HEK293 (cell line): Measurements from ENCODE around the gene NPY1R.
A peak's percentile ranks its signal among the peaks of the same experiment; 100 is the strongest.

Source experiments
- CTCF ChIA-PET: fragments of 350-600 bp; formaldehyde crosslinking; extraction: SDS; loops from one replicate; lab custom pipeline; 2021; ENCODE audit warnings: antibody characterized with exemption; lab: Yijun Ruan, JAX
- POLR2A ChIA-PET: fragments of 300-600 bp; formaldehyde crosslinking; extraction: SDS; loops from one replicate; lab custom pipeline; 2020; ENCODE audit warnings: antibody characterized with exemption, inconsistent platforms; lab: Yijun Ruan, JAX
- H3K27ac ChIP-seq: fragments of 200-500 bp; sonication (Bioruptor generic); 2 replicates; pipeline ENCODE4 v1.5.1; 2014; ENCODE audit warnings: low read depth, low read length, control low read depth, inconsistent platforms; ENCODE audit errors: extremely low read depth
- H3K36me3 ChIP-seq, 2 experiments: fragments of 200-500 bp in 1 of 2; sonication (Bioruptor generic) in 1 of 2; 1 replicate in 1 of 2; 2 replicates in 1 of 2; pipeline ENCODE4 v1.5.1; 2014 to 2017; ENCODE audit warnings: inconsistent platforms in 2 of 2, low read length in 2 of 2; ENCODE audit not compliant: control insufficient read depth in 2 of 2, insufficient read depth in 1 of 2
- H3K4me1 ChIP-seq: fragments of 200-500 bp; sonication (Bioruptor generic); 2 replicates; pipeline ENCODE4 v1.5.1; 2014; ENCODE audit warnings: mild to moderate bottlenecking, low read length, inconsistent platforms; ENCODE audit not compliant: control insufficient read depth, insufficient read depth
- H3K4me3 ChIP-seq: 2 replicates; pipeline ENCODE4 v1.5.1; 2011; ENCODE audit warnings: low read depth, mild to moderate bottlenecking, control low read depth, low read length, moderate library complexity
- H3K9me3 ChIP-seq: fragments of 200-500 bp; sonication (Bioruptor generic); 2 replicates; pipeline ENCODE4 v1.5.1; 2014; ENCODE audit warnings: low read depth, low read length, inconsistent platforms; ENCODE audit not compliant: control insufficient read depth, insufficient read depth
- GFI1B ChIP-seq: fragments of 450-650 bp; formaldehyde crosslinking; IDR thresholded peaks from 2 replicates; pipeline ENCODE4 v1.5.1; 2016; ENCODE audit warnings: missing biosample characterization, missing genetic modification characterization
- HOXD13 ChIP-seq: sonication (generic); formaldehyde crosslinking; IDR thresholded peaks from 2 replicates; pipeline ENCODE4 v1.8.0; 2022; ENCODE audit warnings: missing genetic modification reagents, borderline replicate concordance
- OSR2 ChIP-seq: fragments of 450-650 bp; formaldehyde crosslinking; IDR thresholded peaks from 2 replicates; pipeline ENCODE4 v1.5.1; 2016; ENCODE audit warnings: missing biosample characterization, missing genetic modification characterization
- RBAK ChIP-seq: fragments of 450-650 bp; formaldehyde crosslinking; IDR thresholded peaks from 2 replicates; pipeline ENCODE4 v1.5.1; 2016; ENCODE audit warnings: missing biosample characterization, missing genetic modification characterization
- SCRT2 ChIP-seq: fragments of 450-650 bp; formaldehyde crosslinking; IDR thresholded peaks from 2 replicates; pipeline ENCODE4 v1.5.1; 2016; ENCODE audit warnings: missing biosample characterization, missing genetic modification characterization
- SETDB1 ChIP-seq: IDR thresholded peaks from one replicate; pipeline ENCODE4 v1.6.1; 2017; ENCODE audit warnings: mild to moderate bottlenecking, low read length, moderate library complexity, mixed read lengths; ENCODE audit not compliant: insufficient read length
- SP3 ChIP-seq: fragments of 450-650 bp; formaldehyde crosslinking; IDR thresholded peaks from 2 replicates; pipeline ENCODE4 v1.5.1; 2016; ENCODE audit warnings: missing biosample characterization, missing genetic modification characterization
- YY1 ChIP-seq: fragments of 450-650 bp; formaldehyde crosslinking; IDR thresholded peaks from 2 replicates; pipeline ENCODE4 v1.5.1; 2018; ENCODE audit warnings: missing biosample characterization, missing genetic modification characterization
- ZFP69B ChIP-seq: fragments of 450-650 bp; formaldehyde crosslinking; IDR thresholded peaks from 2 replicates; pipeline ENCODE4 v1.5.1; 2016; ENCODE audit warnings: missing biosample characterization, missing genetic modification characterization
- ZNF140 ChIP-seq: fragments of 450-650 bp; formaldehyde crosslinking; IDR thresholded peaks from 2 replicates; pipeline ENCODE4 v1.5.1; 2016; ENCODE audit warnings: missing biosample characterization, missing genetic modification characterization
- ZNF155 ChIP-seq: fragments of 450-650 bp; formaldehyde crosslinking; IDR thresholded peaks from 2 replicates; pipeline ENCODE4 v1.5.1; 2016; ENCODE audit warnings: missing biosample characterization, missing genetic modification characterization
- ZNF169 ChIP-seq: fragments of 450-650 bp; formaldehyde crosslinking; IDR thresholded peaks from 2 replicates; pipeline ENCODE4 v1.5.1; 2016; ENCODE audit warnings: missing biosample characterization, missing genetic modification characterization
- ZNF2 ChIP-seq: fragments of 450-650 bp; formaldehyde crosslinking; IDR thresholded peaks from 2 replicates; pipeline ENCODE4 v1.5.1; 2016; ENCODE audit warnings: missing biosample characterization, missing genetic modification characterization
- ZNF202 ChIP-seq: fragments of 450-650 bp; formaldehyde crosslinking; IDR thresholded peaks from 2 replicates; pipeline ENCODE4 v1.5.1; 2016; ENCODE audit warnings: missing biosample characterization, missing genetic modification characterization, borderline replicate concordance
- ZNF214 ChIP-seq: fragments of 450-650 bp; formaldehyde crosslinking; IDR thresholded peaks from 2 replicates; pipeline ENCODE4 v1.5.1; 2017; ENCODE audit warnings: missing biosample characterization, mild to moderate bottlenecking, missing genetic modification characterization, borderline replicate concordance
- ZNF23 ChIP-seq: fragments of 450-650 bp; formaldehyde crosslinking; IDR thresholded peaks from 2 replicates; pipeline ENCODE4 v1.5.1; 2016; ENCODE audit warnings: missing biosample characterization, missing genetic modification characterization, borderline replicate concordance
- ZNF239 ChIP-seq: fragments of 450-650 bp; formaldehyde crosslinking; IDR thresholded peaks from 2 replicates; pipeline ENCODE4 v1.5.1; 2016; ENCODE audit warnings: missing biosample characterization, missing genetic modification characterization
- ZNF433 ChIP-seq: fragments of 450-650 bp; formaldehyde crosslinking; IDR thresholded peaks from 2 replicates; pipeline ENCODE4 v1.5.1; 2016; ENCODE audit warnings: missing biosample characterization, missing genetic modification characterization, low read depth
- ZNF514 ChIP-seq: fragments of 450-650 bp; formaldehyde crosslinking; IDR thresholded peaks from 2 replicates; pipeline ENCODE4 v1.5.1; 2016; ENCODE audit warnings: missing biosample characterization, missing genetic modification characterization
- ZNF610 ChIP-seq: fragments of 450-650 bp; formaldehyde crosslinking; IDR thresholded peaks from 2 replicates; pipeline ENCODE4 v1.5.1; 2016; ENCODE audit warnings: missing biosample characterization, missing genetic modification characterization, borderline replicate concordance
- ZNF837 ChIP-seq: fragments of 450-650 bp; formaldehyde crosslinking; IDR thresholded peaks from 2 replicates; pipeline ENCODE4 v1.5.1; 2016; ENCODE audit warnings: missing biosample characterization, missing genetic modification characterization
- ZSCAN16 ChIP-seq: fragments of 450-650 bp; formaldehyde crosslinking; IDR thresholded peaks from 2 replicates; pipeline ENCODE4 v1.5.1; 2016; ENCODE audit warnings: missing biosample characterization, missing genetic modification characterization
- TF ChIP-seq, protein P1 (sequence below): IDR thresholded peaks from 2 replicates; pipeline ENCODE4 v1.6.1; 2011; ENCODE audit warnings: mild to moderate bottlenecking, low read depth, low read length, borderline replicate concordance
- TF ChIP-seq, protein P2 (sequence below): fragments of 450-650 bp; formaldehyde crosslinking; IDR thresholded peaks from 2 replicates; pipeline ENCODE4 v1.5.0; 2017; ENCODE audit warnings: missing biosample characterization, missing genetic modification characterization, borderline replicate concordance
- TF ChIP-seq, protein P3 (sequence below): fragments of 450-650 bp; formaldehyde crosslinking; IDR thresholded peaks from 2 replicates; pipeline ENCODE4 v1.5.1; 2016; ENCODE audit warnings: missing biosample characterization, missing genetic modification characterization

NPY1R gene

DNA sequence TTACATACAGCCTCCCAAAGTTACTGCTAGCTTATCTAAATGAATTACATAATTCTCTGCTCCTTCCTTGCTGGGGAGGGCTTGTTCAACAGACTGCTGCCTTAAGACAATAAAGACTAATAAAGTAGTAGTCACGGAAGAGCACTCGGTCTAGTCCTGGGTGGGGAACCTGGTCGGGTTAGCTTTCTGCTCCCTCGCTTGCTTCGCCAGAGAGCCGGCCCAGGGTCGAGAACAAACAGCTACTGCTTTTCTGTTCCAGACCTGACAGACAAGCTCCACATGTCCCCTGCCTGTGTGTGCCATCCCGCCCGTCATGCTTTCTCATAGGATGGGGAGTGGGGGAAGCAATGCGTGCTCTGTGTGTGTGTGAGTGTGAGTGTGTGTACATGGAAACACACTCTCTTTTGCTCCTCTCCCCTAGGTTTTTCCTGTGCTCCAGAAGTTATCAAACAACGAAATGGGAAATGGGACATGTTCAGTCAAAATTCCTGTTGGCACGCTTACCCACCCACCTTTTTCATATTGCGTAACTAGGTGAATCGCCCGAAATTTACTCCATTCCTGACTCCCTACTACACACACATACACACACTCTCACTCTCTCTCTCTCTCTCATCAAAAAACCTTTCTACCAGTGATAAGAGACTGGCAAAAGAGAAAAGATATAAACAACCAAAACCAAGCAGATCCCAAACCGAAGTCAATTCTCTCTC lies 1.3 kb downstream of the NPY1R start (continued):
- TF ChIP-seq ZNF837 (tag by site-specific recombination) (no peak), ZNF202 (no peak), RBAK (tag by site-specific recombination) (no peak), ZNF140 (tag by site-specific recombination) (no peak), ZSCAN16 (no peak)

DNA sequence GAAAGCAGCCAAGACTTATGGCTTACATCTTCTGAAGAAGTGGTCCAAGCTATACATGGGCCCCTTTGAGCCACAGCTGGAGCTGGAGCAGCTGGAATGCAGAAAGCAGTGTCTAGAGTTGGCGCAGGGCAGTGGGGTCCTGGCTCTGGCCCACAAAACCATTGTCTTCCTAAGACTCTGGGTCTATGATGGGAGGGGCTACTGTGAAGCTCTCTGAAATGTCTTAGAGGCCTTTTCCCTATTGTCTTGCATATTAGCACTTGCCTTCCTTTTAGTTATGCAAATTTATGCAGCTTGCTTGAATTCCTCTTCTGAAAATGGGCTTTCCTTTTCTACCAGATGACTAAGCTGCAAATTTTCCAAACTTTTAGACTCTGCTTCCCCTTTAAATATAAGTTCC lies 15.3 kb downstream of the NPY1R start:
- no peaks in the 10 kb centered on the region for H3K4me1 ChIP-seq
- TF ChIP-seq ZNF214 (no peak), SETDB1 (peak; percentile 36)
- no peaks in the 10 kb centered on the region for H3K36me3 ChIP-seq
- H3K27ac ChIP-seq = no peak overlapping the region
- POLR2A ChIA-PET = no interaction called here
- CTCF ChIA-PET = no interaction called here
- no peak overlapping the region for H3K4me3 ChIP-seq
- H3K9me3 ChIP-seq = no peaks in the 10 kb centered on the region

DNA sequence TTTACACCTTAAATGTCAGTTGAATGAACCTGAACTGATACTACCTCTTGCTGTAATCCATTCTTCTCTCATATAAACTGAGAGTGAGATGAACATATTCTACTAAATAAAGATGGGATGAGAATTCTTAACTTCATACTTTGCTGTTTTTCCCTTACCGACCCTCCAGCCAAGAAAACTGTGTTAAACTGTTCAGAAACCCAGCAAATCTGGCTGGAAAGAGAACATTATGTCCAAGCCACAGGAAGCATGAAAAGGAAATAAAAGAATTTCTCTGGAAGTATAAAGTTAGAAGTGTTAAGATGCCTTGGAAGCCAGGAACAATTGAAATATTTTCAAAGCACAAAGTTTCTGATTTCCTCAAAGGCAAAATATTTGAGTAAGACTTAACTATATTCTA lies 22.9 kb downstream of the NPY1R start:
- H3K9me3 ChIP-seq = no peaks in the 10 kb centered on the region
- H3K36me3 ChIP-seq = no peaks in the 10 kb centered on the region
- H3K27ac ChIP-seq = no peak overlapping the region
- ChIA-PET POLR2A (no interaction called here), CTCF (interaction anchor here (0.7 kb wide), 1 partner anchor 395 kb away, joined by 3 read pairs; no protein-coding TSS in a partner anchor)
- H3K4me3 ChIP-seq = no peak overlapping the region
- H3K4me1 ChIP-seq = no peaks in the 10 kb centered on the region
- TF ChIP-seq ZNF433 (tag by site-specific recombination) = no peak
- TF ChIP-seq ZNF514 = no peak
- TF ChIP-seq ZNF155 = no peak
- TF ChIP-seq GFI1B = no peak
- TF ChIP-seq ZNF2 (tag by site-specific recombination) = no peak
- TF ChIP-seq ZNF23 (tag by site-specific recombination) = no peak
- TF ChIP-seq OSR2 (tag by site-specific recombination) = no peak
- TF ChIP-seq ZNF140 (tag by site-specific recombination) = no peak
- TF ChIP-seq ZNF169 (tag by site-specific recombination) = no peak
- TF ChIP-seq, protein P1, sequence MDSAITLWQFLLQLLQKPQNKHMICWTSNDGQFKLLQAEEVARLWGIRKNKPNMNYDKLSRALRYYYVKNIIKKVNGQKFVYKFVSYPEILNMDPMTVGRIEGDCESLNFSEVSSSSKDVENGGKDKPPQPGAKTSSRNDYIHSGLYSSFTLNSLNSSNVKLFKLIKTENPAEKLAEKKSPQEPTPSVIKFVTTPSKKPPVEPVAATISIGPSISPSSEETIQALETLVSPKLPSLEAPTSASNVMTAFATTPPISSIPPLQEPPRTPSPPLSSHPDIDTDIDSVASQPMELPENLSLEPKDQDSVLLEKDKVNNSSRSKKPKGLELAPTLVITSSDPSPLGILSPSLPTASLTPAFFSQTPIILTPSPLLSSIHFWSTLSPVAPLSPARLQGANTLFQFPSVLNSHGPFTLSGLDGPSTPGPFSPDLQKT = no peak
- TF ChIP-seq SCRT2 (tag by site-specific recombination) = no peak
- TF ChIP-seq SP3 (tag by site-specific recombination) = no peak
- TF ChIP-seq, protein P2, sequence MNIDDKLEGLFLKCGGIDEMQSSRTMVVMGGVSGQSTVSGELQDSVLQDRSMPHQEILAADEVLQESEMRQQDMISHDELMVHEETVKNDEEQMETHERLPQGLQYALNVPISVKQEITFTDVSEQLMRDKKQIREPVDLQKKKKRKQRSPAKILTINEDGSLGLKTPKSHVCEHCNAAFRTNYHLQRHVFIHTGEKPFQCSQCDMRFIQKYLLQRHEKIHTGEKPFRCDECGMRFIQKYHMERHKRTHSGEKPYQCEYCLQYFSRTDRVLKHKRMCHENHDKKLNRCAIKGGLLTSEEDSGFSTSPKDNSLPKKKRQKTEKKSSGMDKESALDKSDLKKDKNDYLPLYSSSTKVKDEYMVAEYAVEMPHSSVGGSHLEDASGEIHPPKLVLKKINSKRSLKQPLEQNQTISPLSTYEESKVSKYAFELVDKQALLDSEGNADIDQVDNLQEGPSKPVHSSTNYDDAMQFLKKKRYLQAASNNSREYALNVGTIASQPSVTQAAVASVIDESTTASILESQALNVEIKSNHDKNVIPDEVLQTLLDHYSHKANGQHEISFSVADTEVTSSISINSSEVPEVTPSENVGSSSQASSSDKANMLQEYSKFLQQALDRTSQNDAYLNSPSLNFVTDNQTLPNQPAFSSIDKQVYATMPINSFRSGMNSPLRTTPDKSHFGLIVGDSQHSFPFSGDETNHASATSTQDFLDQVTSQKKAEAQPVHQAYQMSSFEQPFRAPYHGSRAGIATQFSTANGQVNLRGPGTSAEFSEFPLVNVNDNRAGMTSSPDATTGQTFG (tag by site-specific recombination) = no peak
- no peak for TF ChIP-seq ZFP69B (tag by site-specific recombination)
- TF ChIP-seq ZNF610 (tag by site-specific recombination) = no peak
- no peak for TF ChIP-seq YY1 (tag by site-specific recombination)
- TF ChIP-seq ZNF239 (tag by site-specific recombination) = no peak
- TF ChIP-seq HOXD13 (CRISPR knock-in tag) = no peak
- TF ChIP-seq, protein P3, sequence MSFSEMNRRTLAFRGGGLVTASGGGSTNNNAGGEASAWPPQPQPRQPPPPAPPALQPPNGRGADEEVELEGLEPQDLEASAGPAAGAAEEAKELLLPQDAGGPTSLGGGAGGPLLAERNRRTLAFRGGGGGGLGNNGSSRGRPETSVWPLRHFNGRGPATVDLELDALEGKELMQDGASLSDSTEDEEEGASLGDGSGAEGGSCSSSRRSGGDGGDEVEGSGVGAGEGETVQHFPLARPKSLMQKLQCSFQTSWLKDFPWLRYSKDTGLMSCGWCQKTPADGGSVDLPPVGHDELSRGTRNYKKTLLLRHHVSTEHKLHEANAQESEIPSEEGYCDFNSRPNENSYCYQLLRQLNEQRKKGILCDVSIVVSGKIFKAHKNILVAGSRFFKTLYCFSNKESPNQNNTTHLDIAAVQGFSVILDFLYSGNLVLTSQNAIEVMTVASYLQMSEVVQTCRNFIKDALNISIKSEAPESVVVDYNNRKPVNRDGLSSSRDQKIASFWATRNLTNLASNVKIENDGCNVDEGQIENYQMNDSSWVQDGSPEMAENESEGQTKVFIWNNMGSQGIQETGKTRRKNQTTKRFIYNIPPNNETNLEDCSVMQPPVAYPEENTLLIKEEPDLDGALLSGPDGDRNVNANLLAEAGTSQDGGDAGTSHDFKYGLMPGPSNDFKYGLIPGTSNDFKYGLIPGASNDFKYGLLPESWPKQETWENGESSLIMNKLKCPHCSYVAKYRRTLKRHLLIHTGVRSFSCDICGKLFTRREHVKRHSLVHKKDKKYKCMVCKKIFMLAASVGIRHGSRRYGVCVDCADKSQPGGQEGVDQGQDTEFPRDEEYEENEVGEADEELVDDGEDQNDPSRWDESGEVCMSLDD (tag by site-specific recombination) = no peak
